Right lung (tissue), 10 donors: ENCODE results near the gene MRPS27. TPM values are rescaled to one million over a fixed set of nuclear protein-coding genes. Genes with fewer than 3 reads are reported as not detected.

Experiments used
- DNase-seq, 2 donors: peaks; one replicate each; pipeline ENCODE4 v3.0.0-alpha.2; 2013
- long read RNA-seq, 8 donors: transcript quantifications; one replicate each; lab custom pipeline, GENCODE V29; 2026
- polyA plus RNA-seq, 5 donors: library from polyadenylated mRNA; unstranded; fragments of 120-200 nt; gene quantifications; one replicate each; pipeline versions ENCODE4 v1.2.1 to v1.2.3, GENCODE V29; 2013; ENCODE audit warnings: inconsistent platforms in 1 of 5, low replicate concordance in 1 of 5; ENCODE audit not compliant: insufficient read length in 5 of 5, insufficient read depth in 1 of 5

The MRPS27 gene
- 10 to 100 TPM; 55.4 to 77.4 (median 74.7) TPM for polyA plus RNA-seq
- long read RNA-seq, donor 1, transcript MRPS27-201 (11 exons, 2,785 nt) = major isoform, 19 of 30 reads
- long read RNA-seq, donor 1, partial matches to known transcripts = 11 of 30 reads
- long read RNA-seq, donor 1, other reads (novel, unspliced or antisense) = 0 of 30 reads
- long read RNA-seq, donor 2, transcript MRPS27-201 (11 exons, 2,785 nt) = major isoform, 11 of 21 reads
- long read RNA-seq, donor 2, partial matches to known transcripts = 5 of 21 reads
- long read RNA-seq, donor 2, other reads (novel, unspliced or antisense) = 0 of 21 reads
- long read RNA-seq, donor 3, transcript MRPS27-201 (11 exons, 2,785 nt) = major isoform, 7 of 24 reads
- long read RNA-seq, donor 3, partial matches to known transcripts = 16 of 24 reads
- long read RNA-seq, donor 3, other reads (novel, unspliced or antisense) = 0 of 24 reads
- long read RNA-seq, donor 4, transcript MRPS27-201 (11 exons, 2,785 nt) = major isoform, 10 of 11 reads
- long read RNA-seq, donor 4, partial matches to known transcripts = 0 of 11 reads
- long read RNA-seq, donor 4, other reads (novel, unspliced or antisense) = 0 of 11 reads
- long read RNA-seq, donor 5, transcript MRPS27-201 (11 exons, 2,785 nt) = major isoform, 14 of 27 reads
- long read RNA-seq, donor 5, partial matches to known transcripts = 12 of 27 reads
- long read RNA-seq, donor 5, other reads (novel, unspliced or antisense) = 0 of 27 reads
- long read RNA-seq, donor 6, transcript MRPS27-201 (11 exons, 2,785 nt) = major isoform, 21 of 33 reads
- long read RNA-seq, donor 6, partial matches to known transcripts = 8 of 33 reads
- long read RNA-seq, donor 6, other reads (novel, unspliced or antisense) = 0 of 33 reads
- long read RNA-seq, donor 7, transcript MRPS27-201 (11 exons, 2,785 nt) = major isoform, 11 of 36 reads
- long read RNA-seq, donor 7, partial matches to known transcripts = 24 of 36 reads
- long read RNA-seq, donor 7, other reads (novel, unspliced or antisense) = 0 of 36 reads
- long read RNA-seq, donor 8, transcript MRPS27-201 (11 exons, 2,785 nt) = major isoform, 6 of 6 reads
- long read RNA-seq, donor 8, partial matches to known transcripts = 0 of 6 reads
- long read RNA-seq, donor 8, other reads (novel, unspliced or antisense) = 0 of 6 reads

GRCh38 chr5:72319976-72320752 lies at the start of gene MRPS27, which contains the start of gene PTCD2:
TSS of gene MRPS27 (minus strand) at chr5:72320240. CDS start at chr5:72320221, 19 bp downstream.
TSS of gene PTCD2 (plus strand) at chr5:72320373. CDS start at chr5:72320383, 10 bp downstream.
- DNase-seq = peak; percentile 94 to 96

DNA sequence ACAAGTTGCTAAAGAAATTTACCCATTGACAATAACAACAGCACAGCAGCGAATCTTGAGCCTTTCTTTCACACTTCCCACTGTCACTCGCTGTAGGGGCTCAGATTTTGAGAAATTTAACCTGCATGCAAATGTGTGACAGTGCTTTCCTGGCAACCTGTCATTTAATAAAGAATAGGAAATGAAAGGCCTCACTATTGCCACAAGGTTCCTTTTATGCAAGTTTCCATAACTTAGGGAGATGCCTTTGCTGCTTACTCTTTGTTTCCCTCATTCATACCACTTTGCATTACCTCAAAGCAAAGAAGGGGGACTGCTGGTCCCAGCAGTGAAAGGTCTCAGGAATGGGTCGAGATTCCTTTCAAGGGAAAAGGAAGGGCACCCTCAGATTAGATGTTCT lies 49.7 kb upstream of the MRPS27 start:
- no peak for DNase-seq

DNA sequence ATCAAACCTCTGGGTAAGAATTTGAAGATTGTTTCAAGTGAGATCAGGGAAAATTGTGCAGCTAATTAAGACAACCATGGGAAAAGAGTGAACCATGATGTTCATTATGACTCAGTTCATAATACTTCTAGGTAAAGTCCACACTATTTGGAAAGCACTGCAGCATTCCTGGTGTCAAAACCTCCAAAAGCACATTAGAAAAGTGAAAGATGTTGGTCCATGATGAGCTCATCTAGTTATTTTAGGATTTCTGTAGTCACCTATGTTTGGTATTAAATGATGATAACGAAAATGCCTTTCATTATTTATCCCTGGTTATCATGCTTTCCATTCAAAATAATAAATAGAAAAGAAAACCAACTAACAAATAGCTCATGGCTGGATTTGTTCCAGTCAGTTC lies 49.3 kb upstream of the MRPS27 start:
- no peak for DNase-seq

- no peak for DNase-seq
These were observed 48.2 kb upstream of the MRPS27 start for GRCh38 chr5:72368271-72368670.

DNA sequence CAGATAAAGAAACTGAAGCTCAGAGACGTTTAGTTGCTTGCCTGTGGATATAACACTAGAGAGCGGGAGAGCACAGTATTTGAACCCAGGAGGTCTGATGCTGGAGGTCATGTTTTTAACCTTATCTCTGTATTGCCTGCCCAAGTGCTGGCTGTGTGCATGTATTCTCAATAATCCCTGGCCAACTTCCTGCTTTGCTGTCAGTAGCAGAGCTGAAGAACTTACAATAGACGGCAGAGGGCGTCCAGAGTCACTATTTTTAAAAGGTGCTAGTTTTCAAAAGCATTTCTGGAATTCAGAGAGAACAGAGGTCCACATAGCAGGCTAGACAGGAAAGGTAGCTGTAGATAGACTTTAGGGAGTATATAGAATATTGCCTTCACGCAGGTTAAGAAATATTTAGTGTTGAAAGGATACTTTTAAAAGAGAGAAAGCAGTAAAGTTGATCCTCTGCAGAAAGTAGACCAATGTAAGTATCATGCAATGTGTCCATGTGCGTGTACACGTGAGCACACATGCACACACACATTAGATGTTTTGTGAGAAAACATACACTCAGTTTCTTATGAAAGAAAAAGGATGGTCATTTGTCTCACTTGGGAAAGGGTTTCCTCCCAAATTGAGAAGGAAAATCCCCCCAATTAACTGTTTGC lies 46.4 kb upstream of the MRPS27 start:
- DNase-seq = peak; percentile 53 to 72

DNA sequence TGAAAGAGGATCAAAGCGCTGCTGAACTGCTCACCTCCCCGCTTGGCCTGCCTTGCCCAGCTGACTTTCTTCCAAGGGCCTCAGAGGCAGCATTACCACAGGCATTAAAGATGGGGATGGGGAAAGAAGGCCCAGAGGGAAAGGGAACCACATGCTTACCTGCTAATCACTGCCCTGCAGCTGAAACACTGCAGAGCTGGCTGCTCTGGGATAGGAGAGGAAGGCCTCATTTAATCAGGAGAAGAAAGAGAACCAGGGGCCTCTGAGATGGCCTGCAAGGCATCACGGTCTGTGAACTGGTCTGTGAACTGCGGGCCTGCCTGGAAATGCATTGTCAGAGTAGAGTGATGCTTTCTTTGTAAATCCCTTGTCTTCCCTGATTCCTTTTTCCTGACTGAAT lies 44.9 kb upstream of the MRPS27 start:
- no peak for DNase-seq

GRCh38 chr5:72364171-72364570 lies 44.1 kb upstream of the MRPS27 start:
- no peak for DNase-seq

DNA sequence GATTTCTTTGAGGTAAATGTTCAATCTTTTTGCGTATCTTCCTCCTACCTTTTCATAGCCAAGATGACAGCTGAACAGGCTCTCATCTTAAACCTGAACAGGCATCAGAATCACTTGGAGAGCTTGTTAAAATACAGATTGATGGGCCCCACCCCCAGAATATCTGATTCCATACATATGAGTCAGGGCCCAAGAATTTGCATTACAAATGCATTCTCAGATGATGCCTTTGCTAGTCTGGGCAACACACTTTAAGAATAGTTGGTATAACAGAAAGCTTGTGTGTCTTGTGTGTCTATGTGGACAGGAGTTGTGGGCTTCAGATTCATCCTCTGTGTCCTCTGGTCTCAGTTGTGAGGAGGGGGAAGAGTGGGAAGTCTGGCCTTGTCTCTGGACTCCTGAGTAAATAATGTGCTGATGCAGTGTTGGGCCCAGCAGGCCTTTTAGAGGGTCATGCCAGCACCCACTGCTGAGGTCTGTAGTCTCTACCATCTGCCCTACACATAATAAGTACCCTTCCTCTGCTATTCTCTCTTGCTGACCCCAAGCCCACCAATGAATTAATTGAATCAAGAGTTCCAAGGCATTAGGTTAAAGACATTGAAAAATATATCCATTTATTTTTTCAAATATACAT lies 43.2 kb upstream of the MRPS27 start:
- DNase-seq = no peak

GRCh38 chr5:72359886-72360285 lies 39.8 kb upstream of the MRPS27 start:
- DNase-seq = no peak

- DNase-seq = no peak
These were observed 38.9 kb upstream of the MRPS27 start for GRCh38 chr5:72358925-72359324.

GRCh38 chr5:72356361-72356760 lies 36.3 kb upstream of the MRPS27 start:
- DNase-seq = no peak

DNA sequence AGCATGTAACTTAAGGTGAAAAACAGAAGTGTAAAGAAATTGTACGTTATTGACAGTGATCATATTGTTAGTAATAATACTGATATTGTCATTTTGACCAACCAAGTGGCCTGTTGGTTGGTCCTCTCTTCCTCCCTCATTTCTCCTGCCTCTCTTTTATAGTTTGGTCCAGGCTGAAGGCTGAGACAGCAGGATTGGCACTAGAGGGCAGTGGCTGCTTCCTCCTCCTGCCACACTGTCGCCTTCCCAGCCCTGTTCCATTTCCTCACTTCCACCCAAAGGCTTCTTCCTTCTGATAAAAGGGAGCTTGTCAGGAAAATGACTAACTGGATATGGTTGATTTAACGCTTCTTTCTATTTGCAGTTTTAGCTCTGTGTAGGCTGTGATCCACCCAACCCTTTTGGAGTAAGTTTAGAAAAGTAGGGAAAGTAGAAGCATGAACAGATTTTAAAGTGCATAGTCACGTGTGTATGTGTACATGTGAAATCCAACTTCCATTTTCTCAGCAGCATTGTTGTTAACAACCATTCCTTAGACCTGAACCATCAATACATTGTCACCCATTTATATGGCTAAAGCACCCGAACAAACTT lies 35.8 kb upstream of the MRPS27 start:
- DNase-seq = no peak

GRCh38 chr5:72353046-72353445 lies 33.0 kb upstream of the MRPS27 start:
- DNase-seq = no peak

- DNase-seq = no peak
These were observed 32.6 kb upstream of the MRPS27 start for GRCh38 chr5:72352616-72353015.

DNA sequence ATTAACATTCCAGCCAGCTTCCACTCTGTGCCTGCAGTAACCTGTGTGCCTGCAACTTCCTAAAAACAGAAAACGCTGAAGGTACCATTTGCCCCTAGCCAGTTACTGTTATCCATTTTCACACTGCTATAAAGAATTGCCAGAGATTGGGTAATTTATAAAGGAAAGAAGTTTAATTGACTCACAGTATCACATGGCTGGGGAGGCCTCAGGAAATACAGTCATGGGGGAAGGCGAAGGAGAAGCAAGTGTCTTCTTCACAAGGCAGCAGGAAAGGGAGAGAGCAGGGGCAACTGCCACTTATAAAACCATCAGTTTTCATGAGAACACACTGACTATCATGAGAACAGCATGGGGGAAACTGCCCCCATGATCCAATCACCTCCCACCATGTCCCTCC lies 31.3 kb upstream of the MRPS27 start:
- DNase-seq = no peak

DNA sequence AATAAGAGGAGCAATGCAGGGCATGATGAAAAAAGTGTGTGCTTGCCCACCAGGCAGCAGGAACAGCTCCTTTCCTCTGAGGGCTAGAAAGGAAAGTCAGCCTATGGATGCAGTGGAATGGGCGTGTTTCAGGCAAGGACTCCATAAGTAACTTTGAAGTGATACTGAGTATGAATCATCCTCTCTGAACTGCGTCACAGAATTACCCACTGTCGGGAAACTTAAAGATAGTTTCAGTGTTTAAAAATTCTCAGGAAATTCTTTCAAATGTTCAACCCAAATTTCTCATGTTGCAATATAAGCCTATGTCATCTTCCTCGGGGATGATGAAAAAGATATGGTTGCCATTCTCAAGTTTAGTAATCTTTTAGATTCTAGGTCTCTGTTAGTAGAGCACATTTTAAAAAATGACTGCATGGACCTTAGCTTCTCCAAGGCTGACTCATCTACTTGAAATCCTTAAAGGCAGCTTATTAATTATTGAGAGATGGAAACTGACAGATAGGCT lies 27.8 kb upstream of the MRPS27 start:
- DNase-seq = no peak

- no peak for DNase-seq
These were observed 26.4 kb upstream of the MRPS27 start for GRCh38 chr5:72346398-72346797.

- DNase-seq = no peak
These were observed 18.7 kb upstream of the MRPS27 start for GRCh38 chr5:72338689-72339209.

GRCh38 chr5:72337159-72337558 lies 17.1 kb upstream of the MRPS27 start:
- no peak for DNase-seq
